HEK293T (cell line): ENCODE data around the gene GAB4.
"Not testable (repeated sequence)": the region's sequence is repeated elsewhere in the genome, so short reads cannot be mapped to it uniquely, and the experiment has no call there.

Experiments
- CTCF ChIA-PET: fragments of 350-600 bp; formaldehyde crosslinking; extraction: SDS; loops from one replicate; lab custom pipeline; 2021; ENCODE audit warnings: antibody characterized with exemption, inconsistent platforms; lab: Yijun Ruan, JAX
- POLR2A ChIA-PET: fragments of 350-600 bp; formaldehyde crosslinking; extraction: SDS; loops from one replicate; lab custom pipeline; 2020; ENCODE audit warnings: antibody characterized with exemption, inconsistent platforms; lab: Yijun Ruan, JAX
- DNase-seq: peaks from one replicate; pipeline ENCODE4 v3.0.0; 2012; ENCODE audit warnings: mixed read lengths; ENCODE audit errors: extremely low spot score
- ARNT ChIP-seq: fragments of 450-650 bp; IDR thresholded peaks from 2 replicates; pipeline ENCODE4 v1.6.1; 2017; ENCODE audit warnings: mild to moderate bottlenecking
- BHLHE40 ChIP-seq: fragments of 450-650 bp; IDR thresholded peaks from 2 replicates; pipeline ENCODE4 v1.6.1; 2016; ENCODE audit warnings: mild to moderate bottlenecking, moderate library complexity, borderline replicate concordance
- CTBP1 ChIP-seq: fragments of 450-650 bp; IDR thresholded peaks from 2 replicates; pipeline ENCODE4 v1.6.1; 2016; ENCODE audit warnings: borderline replicate concordance
- ELF4 ChIP-seq: fragments of 450-650 bp; IDR thresholded peaks from 2 replicates; pipeline ENCODE4 v1.6.1; 2017; ENCODE audit warnings: antibody characterized with exemption
- FOXA1 ChIP-seq: fragments of 450-650 bp; IDR thresholded peaks from 2 replicates; pipeline ENCODE4 v1.6.1; 2016; ENCODE audit warnings: mild to moderate bottlenecking
- FOXK2 ChIP-seq: fragments of 450-650 bp; IDR thresholded peaks from 2 replicates; pipeline ENCODE4 v1.6.1; 2016; ENCODE audit warnings: mild to moderate bottlenecking
- FOXM1 ChIP-seq: fragments of 450-650 bp; IDR thresholded peaks from 2 replicates; pipeline ENCODE4 v1.6.1; 2017; ENCODE audit warnings: mild to moderate bottlenecking, borderline replicate concordance
- HDGF ChIP-seq: fragments of 450-650 bp; IDR thresholded peaks from 2 replicates; pipeline ENCODE4 v1.6.1; 2017; ENCODE audit warnings: antibody characterized with exemption, borderline replicate concordance
- L3MBTL2 ChIP-seq: fragments of 450-650 bp; conservative IDR thresholded peaks from 2 replicates; pipeline ENCODE4 v1.6.1; 2016; ENCODE audit warnings: mild to moderate bottlenecking
- LEF1 ChIP-seq: fragments of 450-650 bp; IDR thresholded peaks from 2 replicates; pipeline ENCODE4 v1.6.1; 2017; ENCODE audit warnings: mild to moderate bottlenecking, borderline replicate concordance
- NFRKB ChIP-seq: fragments of 450-650 bp; IDR thresholded peaks from 2 replicates; pipeline ENCODE4 v1.6.1; 2016; ENCODE audit warnings: mild to moderate bottlenecking, moderate library complexity
- SP1 ChIP-seq: fragments of 450-650 bp; IDR thresholded peaks from 2 replicates; pipeline ENCODE4 v1.6.1; 2017
- SUZ12 ChIP-seq: fragments of 450-650 bp; IDR thresholded peaks from 2 replicates; pipeline ENCODE4 v1.6.1; 2016; ENCODE audit warnings: mild to moderate bottlenecking
- TARDBP ChIP-seq: fragments of 450-650 bp; IDR thresholded peaks from 2 replicates; pipeline ENCODE4 v1.6.1; 2016
- ZNF384 ChIP-seq: fragments of 450-650 bp; IDR thresholded peaks from 2 replicates; pipeline ENCODE4 v1.6.1; 2016
- TF ChIP-seq, protein P1 (sequence below): fragments of 450-650 bp; IDR thresholded peaks from 2 replicates; pipeline ENCODE4 v1.6.1; 2016

GAB4 gene

DNA sequence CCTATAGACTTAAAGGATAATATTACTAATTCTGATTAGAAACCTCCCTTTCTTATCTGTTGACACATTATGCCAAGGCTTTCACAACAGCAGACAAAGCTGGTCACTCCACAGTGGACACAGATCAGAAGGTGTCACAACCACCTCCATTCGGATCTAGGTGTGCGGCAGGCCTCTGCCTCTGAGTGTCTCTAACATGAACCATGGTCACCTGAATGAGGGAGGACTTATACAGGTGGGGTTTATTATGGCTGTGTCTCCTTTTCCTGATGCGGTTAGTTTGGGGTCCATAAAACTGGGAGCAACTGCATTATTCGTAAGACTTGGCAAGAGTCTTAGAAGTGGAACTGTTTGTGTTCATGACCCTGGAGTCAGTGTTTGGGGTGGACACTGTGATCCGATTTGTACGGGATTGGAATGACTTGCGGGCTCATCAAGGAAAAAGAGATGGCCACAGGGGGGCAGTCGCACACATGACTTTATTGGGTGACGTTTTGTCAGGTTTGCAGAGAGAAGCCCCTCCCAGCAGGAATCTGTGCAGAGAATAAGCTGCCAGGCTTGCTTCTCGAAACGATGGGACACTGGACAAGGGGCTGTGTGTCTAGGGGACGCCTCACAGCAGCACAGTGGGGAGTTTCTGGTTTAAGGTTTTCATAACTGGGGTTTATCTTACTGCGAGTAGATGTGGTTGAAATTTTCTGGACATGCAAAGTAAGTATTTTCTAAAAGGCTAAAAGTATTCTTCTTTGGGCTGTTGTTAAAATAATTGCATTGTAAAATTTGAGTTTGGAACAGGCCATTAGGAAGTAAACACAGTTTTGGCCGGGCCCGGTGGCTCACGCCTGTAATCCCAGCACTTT lies 90.6 kb downstream of the GAB4 start:
- ChIA-PET POLR2A (no interaction called here), CTCF (interaction anchor here (0.6 to 2.5 kb wide), 9 partner anchors 11 to 144 kb away, joined by 3 to 20 read pairs (median 4); no protein-coding TSS in a partner anchor)
- DNase-seq, result peak; percentile 80
- TF ChIP-seq FOXK2 (no peak), SUZ12 (no peak), ELF4 (no peak), SP1 (no peak), ZNF384 (no peak), FOXA1 (no peak), TARDBP (no peak), NFRKB (no peak), BHLHE40 (no peak), FOXM1 (no peak), ARNT (no peak), HDGF (no peak), CTBP1 (no peak), LEF1 (no peak), L3MBTL2 (no peak)
- TF ChIP-seq, protein P1, sequence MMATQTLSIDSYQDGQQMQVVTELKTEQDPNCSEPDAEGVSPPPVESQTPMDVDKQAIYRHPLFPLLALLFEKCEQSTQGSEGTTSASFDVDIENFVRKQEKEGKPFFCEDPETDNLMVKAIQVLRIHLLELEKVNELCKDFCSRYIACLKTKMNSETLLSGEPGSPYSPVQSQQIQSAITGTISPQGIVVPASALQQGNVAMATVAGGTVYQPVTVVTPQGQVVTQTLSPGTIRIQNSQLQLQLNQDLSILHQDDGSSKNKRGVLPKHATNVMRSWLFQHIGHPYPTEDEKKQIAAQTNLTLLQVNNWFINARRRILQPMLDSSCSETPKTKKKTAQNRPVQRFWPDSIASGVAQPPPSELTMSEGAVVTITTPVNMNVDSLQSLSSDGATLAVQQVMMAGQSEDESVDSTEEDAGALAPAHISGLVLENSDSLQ, result no peak

GRCh38 chr22:16915701-16916100 lies 92.3 kb downstream of the GAB4 start:
- DNase-seq, result no peak
- ChIA-PET POLR2A (no interaction called here), CTCF (interaction anchor here (2.5 kb wide), 1 partner anchor 142 kb away, joined by 20 read pairs; no protein-coding TSS in a partner anchor)
- TF ChIP-seq L3MBTL2 (no peak), HDGF (no peak), BHLHE40 (no peak), NFRKB (no peak), SUZ12 (no peak), TARDBP (no peak), LEF1 (no peak), FOXK2 (no peak), FOXA1 (no peak)

GRCh38 chr22:16914911-16915310 lies 93.1 kb downstream of the GAB4 start:
- DNase-seq, POLR2A ChIA-PET: not testable (repeated sequence)
- CTCF ChIA-PET, result interaction anchor here (0.7 to 1.3 kb wide), 2 partner anchors 136 to 143 kb away, joined by 4 to 6 read pairs; no protein-coding TSS in a partner anchor

- ChIA-PET CTCF (interaction anchor here (0.7 to 1.3 kb wide), 2 partner anchors 137 to 144 kb away, joined by 4 to 6 read pairs; no protein-coding TSS in a partner anchor), POLR2A (no interaction called here)
- TF ChIP-seq FOXK2, result no peak
- TF ChIP-seq BHLHE40, result no peak
- TF ChIP-seq SP1, result no peak
- no peak for TF ChIP-seq ZNF384
- no peak for TF ChIP-seq SUZ12
- no peak for TF ChIP-seq ELF4
- no peak for TF ChIP-seq ARNT
- no peak for TF ChIP-seq CTBP1
- no peak for TF ChIP-seq HDGF
- TF ChIP-seq, protein P1, result no peak
- TF ChIP-seq NFRKB, result no peak
- TF ChIP-seq FOXM1, result no peak
- TF ChIP-seq L3MBTL2, result no peak
- no peak for TF ChIP-seq TARDBP
- TF ChIP-seq LEF1, result no peak
- TF ChIP-seq FOXA1, result no peak
- DNase-seq, result no peak
Observed at GRCh38 chr22:16914006-16914405, 94.0 kb downstream of the GAB4 start.

GRCh38 chr22:16912281-16912680 lies 95.7 kb downstream of the GAB4 start:
- no peak for TF ChIP-seq L3MBTL2
- TF ChIP-seq ZNF384, result 0 out of 2 replicates have a peak, but pooled peaks have one; percentile 23
- POLR2A ChIA-PET, result no interaction called here
- no peak for DNase-seq
- CTCF ChIA-PET, result no interaction called here
